ENCODE results near the gene GRIA4. TPM values are rescaled to one million over a fixed set of nuclear protein-coding genes. Genes with fewer than 3 reads are reported as not detected.
"Not testable (repeated sequence)": the region's sequence is repeated elsewhere in the genome, so short reads cannot be mapped to it uniquely, and the experiment has no call there.

The GRIA4 gene
- polyA plus RNA-seq, 1 experiment = not detected

DNA sequence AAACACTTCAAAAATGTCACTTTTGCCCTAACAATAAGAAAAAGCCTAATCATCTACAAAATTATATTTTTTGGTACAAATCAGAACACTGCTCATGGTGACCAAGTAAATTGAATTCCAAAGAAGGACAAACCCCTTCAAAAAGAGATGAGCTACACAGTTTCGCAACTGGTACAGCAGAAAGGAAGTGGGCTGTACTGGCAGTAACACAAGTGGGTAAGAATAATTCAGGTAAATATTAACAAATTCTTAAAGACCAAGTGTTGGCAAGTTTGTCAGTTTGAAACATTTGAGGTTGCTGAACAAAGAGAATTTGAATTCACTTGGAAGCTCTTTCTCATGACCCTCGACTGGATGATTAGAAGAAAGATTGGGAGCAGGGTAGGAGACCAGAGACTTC lies 376.7 kb downstream of the GRIA4 start:
- no peaks in the 10 kb centered on the region for H3K36me3 ChIP-seq (ENCODE audit: control insufficient read depth, insufficient read depth, low read length)
- H3K27me3 ChIP-seq (ENCODE audit: control insufficient read depth, insufficient read depth, low read length) = no peaks in the 10 kb centered on the region
- DNase-seq (ENCODE audit: low read depth) = no peak
- CTCF ChIA-PET = interaction anchor here (1.5 kb wide), 1 partner anchor 9 kb away, joined by 5 read pairs; no protein-coding TSS in a partner anchor
- H3K4me3 ChIP-seq (ENCODE audit: low read depth, low read length) = no peak overlapping the region
- TF ChIP-seq, protein P1, sequence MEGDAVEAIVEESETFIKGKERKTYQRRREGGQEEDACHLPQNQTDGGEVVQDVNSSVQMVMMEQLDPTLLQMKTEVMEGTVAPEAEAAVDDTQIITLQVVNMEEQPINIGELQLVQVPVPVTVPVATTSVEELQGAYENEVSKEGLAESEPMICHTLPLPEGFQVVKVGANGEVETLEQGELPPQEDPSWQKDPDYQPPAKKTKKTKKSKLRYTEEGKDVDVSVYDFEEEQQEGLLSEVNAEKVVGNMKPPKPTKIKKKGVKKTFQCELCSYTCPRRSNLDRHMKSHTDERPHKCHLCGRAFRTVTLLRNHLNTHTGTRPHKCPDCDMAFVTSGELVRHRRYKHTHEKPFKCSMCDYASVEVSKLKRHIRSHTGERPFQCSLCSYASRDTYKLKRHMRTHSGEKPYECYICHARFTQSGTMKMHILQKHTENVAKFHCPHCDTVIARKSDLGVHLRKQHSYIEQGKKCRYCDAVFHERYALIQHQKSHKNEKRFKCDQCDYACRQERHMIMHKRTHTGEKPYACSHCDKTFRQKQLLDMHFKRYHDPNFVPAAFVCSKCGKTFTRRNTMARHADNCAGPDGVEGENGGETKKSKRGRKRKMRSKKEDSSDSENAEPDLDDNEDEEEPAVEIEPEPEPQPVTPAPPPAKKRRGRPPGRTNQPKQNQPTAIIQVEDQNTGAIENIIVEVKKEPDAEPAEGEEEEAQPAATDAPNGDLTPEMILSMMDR (IDR thresholded peaks at IDR 0.05; ENCODE audit: insufficient read depth, low read depth, low read length) = no peak
- POLR2A ChIA-PET = no interaction called here

DNA sequence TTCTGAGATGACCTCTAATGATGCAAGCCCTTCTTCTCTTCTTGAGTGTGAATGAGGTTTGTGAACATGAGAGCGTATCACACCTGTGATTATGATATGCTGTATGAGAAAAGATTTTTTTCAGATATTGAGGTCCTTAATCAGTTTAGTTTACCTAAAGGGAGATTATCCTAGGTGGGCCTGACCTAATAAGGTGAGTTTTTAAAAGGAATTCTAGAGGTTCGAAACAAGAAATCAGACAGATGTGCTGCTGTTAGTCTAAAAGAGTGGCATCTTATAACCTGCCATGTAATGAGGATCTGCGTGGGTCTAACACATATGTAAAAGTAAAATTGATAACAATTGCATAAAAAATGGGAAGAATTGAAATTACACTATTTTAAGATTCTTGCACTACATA lies 378.3 kb downstream of the GRIA4 start:
- H3K27me3 ChIP-seq (ENCODE audit: control insufficient read depth, insufficient read depth, low read length) = no peaks in the 10 kb centered on the region
- no peak overlapping the region for H3K4me3 ChIP-seq (ENCODE audit: low read depth, low read length)
- CTCF ChIA-PET = no interaction called here
- H3K36me3 ChIP-seq (ENCODE audit: control insufficient read depth, insufficient read depth, low read length) = no peaks in the 10 kb centered on the region
- POLR2A ChIA-PET = no interaction called here
- no peak for DNase-seq (ENCODE audit: low read depth)
- TF ChIP-seq, protein P1 (IDR thresholded peaks at IDR 0.05; ENCODE audit: insufficient read depth, low read depth, low read length) = no peak

DNA sequence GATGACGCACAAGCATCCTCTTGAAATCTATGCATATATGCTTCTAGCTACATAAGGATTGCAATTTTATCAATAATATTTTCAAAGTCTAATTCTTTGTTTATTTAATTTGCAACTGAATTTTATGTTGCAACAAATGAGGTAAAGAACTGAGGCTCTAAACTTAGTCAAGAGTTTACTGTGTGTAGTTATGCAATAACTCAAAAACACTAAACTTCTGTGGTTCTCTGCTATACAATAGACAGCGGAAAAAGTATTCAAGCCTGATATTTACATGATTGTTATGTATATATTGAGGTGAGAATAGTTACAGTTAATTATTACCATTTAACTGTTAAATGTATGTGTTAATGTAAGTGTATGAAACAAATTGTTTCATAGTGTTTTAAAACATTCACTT lies 379.3 kb downstream of the GRIA4 start:
- TF ChIP-seq, protein P1 (IDR thresholded peaks at IDR 0.05; ENCODE audit: insufficient read depth, low read depth, low read length) = no peak
- ChIA-PET POLR2A (no interaction called here), CTCF (no interaction called here)
- H3K27me3 ChIP-seq (ENCODE audit: control insufficient read depth, insufficient read depth, low read length) = no peaks in the 10 kb centered on the region
- no peak for DNase-seq (ENCODE audit: low read depth)
- no peaks in the 10 kb centered on the region for H3K36me3 ChIP-seq (ENCODE audit: control insufficient read depth, insufficient read depth, low read length)
- no peak overlapping the region for H3K4me3 ChIP-seq (ENCODE audit: low read depth, low read length)

DNA sequence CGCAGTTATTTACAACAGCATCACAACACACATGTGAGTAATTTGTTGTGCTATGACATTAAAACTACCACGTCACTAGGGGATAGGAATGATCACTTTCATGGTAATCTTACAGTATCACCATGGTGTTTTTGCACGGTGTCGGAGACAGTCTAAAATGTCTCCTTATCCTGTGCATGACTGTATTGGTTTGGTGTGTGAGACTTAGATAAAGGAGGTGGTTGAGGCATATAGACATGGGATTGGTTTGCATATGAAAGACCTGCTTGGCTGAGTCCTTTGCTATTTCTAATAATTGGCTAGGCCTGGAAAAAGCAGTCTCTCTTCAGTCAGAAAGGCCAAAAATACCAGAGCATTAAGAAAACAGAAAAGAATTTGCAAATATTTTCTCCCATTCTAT lies 382.0 kb downstream of the GRIA4 start:
- no peak overlapping the region for H3K4me3 ChIP-seq (ENCODE audit: low read depth, low read length)
- H3K36me3 ChIP-seq (ENCODE audit: control insufficient read depth, insufficient read depth, low read length) = no peaks in the 10 kb centered on the region
- TF ChIP-seq, protein P1 (IDR thresholded peaks at IDR 0.05; ENCODE audit: insufficient read depth, low read depth, low read length) = no peak
- CTCF ChIA-PET = no interaction called here
- DNase-seq (ENCODE audit: low read depth) = no peak
- POLR2A ChIA-PET = no interaction called here
- H3K27me3 ChIP-seq (ENCODE audit: control insufficient read depth, insufficient read depth, low read length) = no peaks in the 10 kb centered on the region

DNA sequence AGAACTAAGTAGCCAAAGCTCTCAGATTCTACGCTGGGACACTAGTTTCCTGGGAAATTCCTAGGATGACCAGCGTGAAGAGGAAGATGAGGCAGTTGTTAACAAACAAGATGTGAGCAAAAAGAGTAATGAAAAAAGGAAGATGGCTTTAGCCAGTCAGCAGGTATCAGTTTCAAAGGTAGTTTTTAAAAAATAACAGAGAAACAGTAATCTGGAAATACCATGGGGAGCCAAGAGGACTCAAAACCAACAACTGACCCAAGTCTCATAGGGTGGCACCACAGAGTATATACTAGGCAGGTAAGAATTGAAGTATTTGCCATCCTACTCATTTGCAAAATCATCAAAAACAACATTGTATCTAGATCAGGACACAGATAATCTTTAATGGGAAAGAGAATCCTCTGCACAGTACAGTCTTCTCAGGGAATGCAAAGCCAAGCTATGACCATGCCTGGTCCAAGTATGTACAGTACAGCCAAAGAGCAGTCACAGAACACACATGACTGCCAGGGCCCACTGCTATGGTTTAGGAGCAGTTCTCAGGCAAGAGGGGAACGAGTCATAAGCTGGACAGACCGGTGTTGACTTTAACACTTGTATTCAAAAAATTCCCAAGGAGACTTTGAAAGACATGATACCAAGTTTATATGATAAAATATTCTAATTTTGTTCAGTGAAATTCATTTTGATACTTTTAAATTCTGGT lies 391.6 kb downstream of the GRIA4 start:
- ChIA-PET POLR2A (no interaction called here), CTCF (no interaction called here)
- peaks cover 2% of the 10 kb centered on the region; the same call in 1 of the 2 replicates for H3K36me3 ChIP-seq (ENCODE audit: control insufficient read depth, insufficient read depth, low read length)
- H3K4me3 ChIP-seq (ENCODE audit: low read depth, low read length) = no peak overlapping the region
- no peak for DNase-seq (ENCODE audit: low read depth)
- TF ChIP-seq, protein P1 (IDR thresholded peaks at IDR 0.05; ENCODE audit: insufficient read depth, low read depth, low read length) = no peak
- no peaks in the 10 kb centered on the region for H3K27me3 ChIP-seq (ENCODE audit: control insufficient read depth, insufficient read depth, low read length)

DNA sequence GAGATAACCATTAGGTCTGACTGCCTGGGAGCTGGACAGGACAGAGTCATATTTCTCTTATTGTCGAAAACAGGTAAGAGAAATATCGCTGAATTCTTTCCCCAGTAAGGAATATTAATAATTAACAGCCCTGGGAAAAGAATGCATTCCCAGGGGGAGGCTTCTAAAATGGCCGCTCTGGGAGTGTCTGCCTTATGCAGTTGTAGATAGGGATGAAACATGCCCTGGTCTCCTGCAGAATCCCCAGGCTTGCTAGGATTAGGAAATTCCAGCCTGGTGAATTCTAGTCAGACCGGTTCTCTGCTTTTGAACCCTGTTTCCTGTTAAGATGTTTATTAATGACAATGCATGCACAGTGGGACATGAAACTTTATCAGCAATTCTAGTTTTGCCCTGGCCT lies 393.2 kb downstream of the GRIA4 start:
- H3K36me3 ChIP-seq (ENCODE audit: control insufficient read depth, insufficient read depth, low read length); DNase-seq (ENCODE audit: low read depth); POLR2A ChIA-PET; H3K4me3 ChIP-seq (ENCODE audit: low read depth, low read length); H3K27me3 ChIP-seq (ENCODE audit: control insufficient read depth, insufficient read depth, low read length): not testable (repeated sequence)
- CTCF ChIA-PET = interaction anchor here (1.0 kb wide), 1 partner anchor 15 kb away, joined by 3 read pairs; no protein-coding TSS in a partner anchor
